GM21515 (cell line): ENCODE data around the gene CFAP70.
A peak's percentile ranks its signal among the peaks of the same experiment; 100 is the strongest.
"Not testable (repeated sequence)": the region's sequence is repeated elsewhere in the genome, so short reads cannot be mapped to it uniquely, and the experiment has no call there.

Experiments
- ATAC-seq: cut with Tn5 transposase; IDR thresholded peaks from one replicate; pipeline ENCODE4 v1.9.1; 2021; ENCODE audit not compliant: unreplicated experiment

Gene CFAP70

DNA sequence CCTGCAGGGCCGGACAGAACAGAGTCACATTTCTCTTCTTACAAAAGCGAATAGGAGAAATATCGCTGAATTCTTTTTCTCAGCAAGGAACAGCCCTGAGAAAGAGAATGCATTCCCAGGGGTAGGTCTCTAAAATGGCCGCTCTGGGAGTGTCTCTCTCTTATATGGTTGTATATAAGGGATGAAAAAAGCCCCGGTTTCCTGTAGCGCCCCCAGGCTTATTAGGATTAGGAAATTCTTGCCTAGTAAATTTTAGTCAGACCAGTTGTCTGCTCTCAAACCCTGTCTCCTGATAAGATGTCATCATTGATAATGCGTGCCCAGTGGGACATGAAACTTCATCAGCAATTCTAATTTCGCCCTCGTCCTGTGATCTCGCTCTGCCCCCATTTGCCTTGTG, 100.1 kb downstream of the CFAP70 start:
- ATAC-seq: not testable (repeated sequence)

GRCh38 chr10:73253225-73253555, 105.5 kb downstream of the CFAP70 start:
- ATAC-seq: peak; percentile 23

- ATAC-seq: peak; percentile 83
Observed at GRCh38 chr10:73252445-73253224, 106.0 kb downstream of the CFAP70 start, which contains the start of gene MRPS16. Gene MRPS16 (minus strand): TSS chr10:73252644. CDS start chr10:73252482, 162 bp downstream.

- peak; percentile 34 for ATAC-seq
Observed at GRCh38 chr10:73251683-73252444, 106.8 kb downstream of the CFAP70 start.

- no peak for ATAC-seq
Observed at GRCh38 chr10:73248259-73248724, 110.4 kb downstream of the CFAP70 start.

DNA sequence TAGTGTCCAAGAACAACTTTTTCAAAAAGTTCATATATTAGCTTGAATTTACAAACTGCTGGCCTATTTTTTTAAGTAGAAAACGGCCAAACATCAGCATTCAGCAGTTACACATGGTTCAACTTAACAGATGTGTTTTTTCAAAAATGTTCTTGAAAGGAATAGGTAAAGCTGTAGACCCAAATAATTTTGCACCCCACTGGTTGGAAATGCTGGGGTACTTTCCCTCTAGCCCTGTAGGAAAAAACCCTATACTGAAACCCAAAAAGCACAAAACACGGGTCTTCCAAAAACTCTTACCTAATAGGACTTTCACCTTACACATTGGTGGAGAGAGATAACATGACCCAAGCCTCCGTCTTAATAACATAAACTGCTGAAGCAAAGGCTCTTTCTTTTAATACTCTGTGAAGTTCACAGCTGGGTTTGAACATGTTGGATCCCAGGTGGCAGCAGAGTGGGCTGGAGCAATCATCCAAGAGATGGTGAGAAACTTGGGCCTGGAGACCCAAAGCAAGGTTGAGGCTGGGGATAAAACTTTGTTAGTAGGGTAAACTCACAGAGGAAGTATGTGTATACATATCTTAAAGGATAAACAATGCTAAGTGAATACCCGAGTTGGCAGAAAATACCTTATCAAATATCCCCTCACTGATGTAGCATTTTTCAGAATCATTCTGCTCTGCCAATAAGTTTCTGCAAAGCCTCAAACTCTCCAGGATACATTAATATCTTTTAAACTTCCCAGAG, 111.0 kb downstream of the CFAP70 start:
- ATAC-seq: no peak

GRCh38 chr10:73246646-73247508, 111.8 kb downstream of the CFAP70 start, which contains the start of gene DNAJC9:
Gene DNAJC9 (minus strand): TSS chr10:73247255. CDS start chr10:73247189, 66 bp downstream.
- ATAC-seq: peak; percentile 76

GRCh38 chr10:73246322-73246645, 112.4 kb downstream of the CFAP70 start:
- ATAC-seq: no peak

- no peak for ATAC-seq
Observed at GRCh38 chr10:73244866-73245477, 113.7 kb downstream of the CFAP70 start.

DNA sequence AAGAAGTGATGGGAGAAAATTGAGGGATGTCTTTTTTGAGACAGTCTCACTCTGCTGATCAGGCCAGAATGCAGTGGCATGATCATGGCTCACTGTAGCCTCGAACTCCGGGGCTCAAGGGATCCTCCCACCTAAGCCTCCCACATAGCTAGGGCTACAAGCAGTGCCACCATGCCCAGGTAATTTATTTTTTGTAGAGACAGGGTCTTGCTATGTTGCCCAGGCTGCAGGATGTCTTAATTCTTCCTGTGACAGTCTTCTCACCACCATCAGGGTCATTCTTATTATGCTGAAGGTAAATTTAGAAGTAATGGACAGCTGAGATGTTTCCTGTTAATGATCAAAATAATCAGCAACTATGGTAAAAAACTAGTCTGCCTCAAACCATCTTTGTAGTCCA, 118.8 kb downstream of the CFAP70 start:
- no peak for ATAC-seq

DNA sequence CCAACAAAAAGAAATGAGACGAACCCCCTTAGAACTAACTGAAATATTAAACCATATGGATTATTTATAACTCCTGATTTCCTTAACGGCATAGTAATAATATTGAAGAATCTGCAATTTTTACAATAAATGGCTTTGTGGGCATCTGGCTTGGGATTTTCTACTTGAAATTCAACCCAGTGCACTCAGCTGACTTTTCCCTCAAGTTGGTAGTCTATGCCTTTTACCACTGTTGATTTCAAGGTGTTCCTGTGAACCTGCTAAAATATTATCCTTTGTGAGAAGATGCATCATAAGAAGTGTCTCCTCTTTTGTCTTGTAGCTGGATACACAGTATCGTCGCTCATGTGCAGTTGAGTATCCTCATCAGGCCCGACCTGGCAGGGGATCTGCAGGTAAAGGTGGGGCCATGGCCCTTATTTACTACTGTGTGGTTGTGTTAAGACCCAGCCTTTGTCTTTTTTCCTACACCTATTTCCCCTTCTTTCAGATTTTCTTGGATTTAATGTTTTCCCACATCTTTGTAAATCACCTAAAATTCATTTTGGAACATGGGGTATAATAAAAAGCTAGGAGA, 119.6 kb downstream of the CFAP70 start:
- ATAC-seq: no peak

- ATAC-seq: no peak
Observed at GRCh38 chr10:73234695-73235094, 124.0 kb downstream of the CFAP70 start.

DNA sequence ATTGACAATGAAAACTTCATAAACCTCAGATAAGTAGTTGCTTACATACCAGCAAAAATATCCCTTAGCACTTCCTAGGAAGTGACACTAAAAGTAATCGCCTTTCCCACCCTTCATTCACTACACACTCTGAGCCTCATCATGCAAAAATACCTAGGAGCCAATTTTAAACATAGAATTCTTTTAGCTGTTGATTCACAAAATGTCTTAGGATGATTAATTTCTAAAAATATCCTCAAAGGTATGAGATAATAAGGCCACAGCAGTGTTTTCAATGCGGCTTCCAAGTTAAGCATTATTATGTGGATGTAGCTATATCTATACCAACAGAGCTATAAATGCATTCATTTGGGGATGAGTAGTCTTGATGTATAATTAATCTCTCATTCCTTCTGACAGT, 124.8 kb downstream of the CFAP70 start:
- no peak for ATAC-seq

- ATAC-seq: no peak
Observed at GRCh38 chr10:73232887-73233286, 125.8 kb downstream of the CFAP70 start.

DNA sequence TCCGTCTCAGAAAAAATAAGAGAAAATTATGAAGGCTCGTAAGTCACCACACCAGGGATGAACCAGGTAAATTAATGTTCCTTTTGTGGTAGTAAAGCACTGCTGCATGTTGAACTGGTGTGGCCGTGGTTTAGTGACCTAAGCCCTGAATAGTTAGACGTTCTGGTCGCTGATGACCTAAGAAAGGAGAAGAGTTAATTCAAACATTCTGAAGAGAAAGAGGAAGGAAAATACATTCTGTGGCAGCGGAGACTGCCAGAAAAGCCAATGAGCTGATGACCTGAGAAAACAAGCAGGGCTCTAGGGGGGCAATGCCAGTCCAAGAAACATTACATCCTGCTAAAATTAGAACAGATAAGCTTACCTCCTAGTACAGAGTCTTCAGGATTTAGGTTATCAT, 129.1 kb downstream of the CFAP70 start:
- ATAC-seq: no peak

GRCh38 chr10:73228247-73228646, 130.4 kb downstream of the CFAP70 start:
- no peak for ATAC-seq

- no peak for ATAC-seq
Observed at GRCh38 chr10:73226663-73227062, 132.0 kb downstream of the CFAP70 start.

- ATAC-seq: no peak
Observed at GRCh38 chr10:73225518-73225917, 133.1 kb downstream of the CFAP70 start.

GRCh38 chr10:73220989-73221388, 137.7 kb downstream of the CFAP70 start:
- ATAC-seq: no peak

DNA sequence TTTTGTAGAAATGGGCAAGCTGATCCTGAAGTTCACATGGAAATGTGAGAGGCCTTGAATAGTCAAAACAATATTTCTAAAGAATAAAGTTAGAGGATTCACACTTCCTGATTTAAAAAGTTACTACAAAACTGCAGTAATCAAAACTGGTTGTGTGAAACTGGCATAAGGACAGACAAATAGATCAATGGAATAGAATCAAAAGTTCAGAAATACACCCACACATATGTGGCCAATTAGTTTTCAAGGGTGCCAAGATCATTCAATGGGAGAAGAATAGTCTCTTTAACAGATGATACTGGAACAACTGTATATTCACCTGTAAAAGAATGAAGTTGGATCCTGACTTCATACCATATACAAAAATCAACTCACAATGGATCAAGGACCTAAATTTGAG, 139.3 kb downstream of the CFAP70 start:
- ATAC-seq: no peak
